Stimulated activated CD4-positive, alpha-beta T cell treated with anti-CD3 and anti-CD28 coated beads, Interleukin-4, amount 100 ng/mL, for 4 hours (primary cell): Measurements from ENCODE around the gene VAMP5.
A peak's percentile ranks its signal among the peaks of the same experiment; 100 is the strongest.
"Not testable (repeated sequence)": the region's sequence is repeated elsewhere in the genome, so short reads cannot be mapped to it uniquely, and the experiment has no call there.

Source experiments
- DNase-seq, 2 experiments: peaks; one replicate each; pipeline ENCODE4 v3.0.0-alpha.2; 2020

VAMP5 gene

DNA sequence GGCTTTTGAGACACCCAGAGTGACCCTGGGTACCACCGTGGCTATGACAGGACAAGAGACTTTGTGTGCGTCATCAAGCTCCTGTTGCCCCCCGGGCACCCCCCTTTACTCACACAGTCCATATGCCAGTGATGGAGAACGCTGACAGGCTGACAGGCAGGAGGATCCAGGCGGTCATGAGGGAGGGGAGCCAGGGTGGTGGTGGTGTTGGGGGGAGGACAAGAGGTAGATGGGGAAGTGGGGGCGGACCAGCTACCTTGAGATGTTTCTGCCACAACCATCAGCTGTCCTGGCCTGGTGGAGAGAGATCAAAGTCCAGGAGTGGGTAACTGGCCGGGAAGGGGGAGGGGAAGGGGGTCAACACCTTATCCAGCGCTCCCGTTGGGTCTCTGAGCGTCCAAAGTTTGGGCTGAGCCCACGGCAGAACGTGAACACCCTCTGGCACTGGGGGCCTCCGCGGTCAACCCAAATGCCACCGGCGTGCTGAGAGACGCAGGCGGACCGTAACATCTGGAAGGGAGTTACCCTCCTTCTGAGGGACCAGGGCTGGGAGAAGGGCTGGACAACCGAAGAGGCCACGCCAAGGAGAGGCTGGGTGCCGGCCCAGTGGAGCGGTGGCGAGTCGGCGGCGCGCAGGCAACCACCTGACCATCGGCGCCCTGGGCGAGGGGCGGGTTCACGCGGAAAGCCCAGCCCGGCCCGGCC, 17.7 kb downstream of the VAMP5 start:
- DNase-seq = no peak

- peak; percentile 83 to 91 for DNase-seq
These were observed 18.4 kb downstream of the VAMP5 start, which contains the start of gene TMEM150A for GRCh38 chr2:85602476-85603234. TMEM150A (minus strand) TSS chr2:85602698; CDS start chr2:85601948, 750 bp downstream.

GRCh38 chr2:85604133-85604444, 19.9 kb downstream of the VAMP5 start:
- not testable (repeated sequence) for DNase-seq

DNA sequence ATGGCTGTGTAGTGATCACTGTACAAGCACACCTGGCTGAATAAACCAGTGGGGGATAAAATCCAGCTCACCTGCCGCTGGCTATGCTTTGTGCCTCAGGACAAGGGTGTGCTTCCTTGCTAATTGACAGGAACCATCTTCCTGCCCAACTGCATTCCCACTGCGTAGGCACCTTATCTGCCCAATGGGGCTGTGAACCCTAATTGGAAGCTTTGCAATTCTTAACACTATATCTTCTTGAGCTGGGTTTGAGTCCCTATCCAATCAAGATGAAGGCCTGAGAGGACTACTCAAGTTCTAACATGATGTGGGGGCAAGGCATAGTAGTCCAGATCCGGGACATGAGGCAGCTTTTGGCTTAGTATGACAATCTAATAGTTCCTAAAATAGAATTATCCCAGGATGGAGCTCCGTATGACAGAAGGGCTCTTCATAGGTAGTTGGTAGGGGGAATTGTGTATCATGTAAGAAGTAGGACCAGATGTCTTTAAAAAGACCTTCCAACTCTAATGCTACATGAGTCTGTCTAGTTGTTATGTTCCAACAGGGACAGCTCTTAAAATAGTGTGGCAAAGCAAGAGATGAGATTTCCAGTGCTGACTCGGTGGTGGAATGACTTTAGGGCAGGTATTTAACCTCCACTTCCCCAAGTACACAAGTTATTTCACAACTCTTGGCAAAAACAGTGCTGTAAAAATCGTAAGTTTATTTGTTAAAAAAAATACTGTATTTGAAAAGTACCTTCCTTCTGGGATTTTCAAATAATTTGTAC, 20.5 kb downstream of the VAMP5 start:
- no peak for DNase-seq

GRCh38 chr2:85605406-85606115, 21.3 kb downstream of the VAMP5 start:
- DNase-seq = no peak

DNA sequence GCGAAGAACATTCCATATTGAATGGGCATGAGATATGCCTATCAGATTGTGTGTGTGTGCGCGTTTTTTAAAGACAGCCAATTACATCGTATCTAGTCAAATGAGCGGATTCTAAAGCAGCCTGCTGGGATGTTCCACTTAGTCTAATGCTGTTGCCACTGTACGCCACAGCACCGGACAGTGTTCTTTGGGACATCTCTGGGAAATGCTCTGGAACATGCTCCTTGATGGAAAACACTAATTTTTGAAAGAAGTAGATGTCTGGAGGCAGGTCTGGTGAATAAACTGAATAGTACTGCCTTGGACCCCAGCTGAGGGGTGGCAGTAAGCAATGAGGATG, 21.9 kb downstream of the VAMP5 start:
- no peak for DNase-seq

- DNase-seq = no peak
These were observed 23.3 kb downstream of the VAMP5 start for GRCh38 chr2:85607268-85608215.

- DNase-seq = no peak
These were observed 27.0 kb downstream of the VAMP5 start for GRCh38 chr2:85611217-85611704.

GRCh38 chr2:85611705-85612587, 27.7 kb downstream of the VAMP5 start, which contains the start of gene C2orf68:
C2orf68 (minus strand) TSS chr2:85612066; CDS start chr2:85611984, 82 bp downstream.
- DNase-seq = peak; percentile 73 to 84

DNA sequence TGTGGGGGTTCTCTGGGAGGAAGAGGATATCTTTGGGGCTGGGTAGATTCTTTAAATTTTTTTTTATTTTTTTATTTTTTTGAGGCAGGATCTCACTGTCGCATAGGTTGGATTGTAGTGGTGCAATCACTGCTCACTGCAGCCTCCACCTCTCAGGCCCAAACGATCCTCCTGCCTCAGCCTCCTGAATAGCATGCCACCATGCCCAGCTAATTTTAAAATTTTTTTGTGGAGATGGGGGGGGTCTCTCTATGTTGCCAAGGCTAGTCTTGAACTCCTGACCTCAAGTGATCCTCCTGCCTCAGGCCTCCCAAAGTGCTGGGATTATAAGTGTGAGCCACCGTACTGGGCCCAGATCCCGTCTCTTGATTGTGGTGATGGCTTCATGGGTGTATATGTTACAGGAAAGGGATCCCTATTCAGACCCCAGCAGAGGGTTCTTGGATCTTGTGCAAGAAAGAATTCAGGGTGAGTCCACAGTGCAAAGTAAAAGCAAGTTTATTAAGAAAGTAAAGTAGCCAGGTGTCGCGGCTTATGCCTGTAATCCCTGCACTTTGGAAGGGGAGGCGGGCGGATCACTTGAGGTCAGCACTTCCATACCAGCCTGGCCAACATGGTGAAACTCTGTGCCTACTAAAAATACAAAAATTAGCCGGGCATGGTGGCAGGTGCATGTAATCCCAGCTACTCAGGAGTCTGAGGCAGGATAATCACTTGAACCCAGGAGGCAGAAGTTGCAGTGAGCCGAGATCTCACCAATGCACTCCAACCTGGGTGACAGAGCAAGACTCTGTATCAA, 29.7 kb downstream of the VAMP5 start:
- no peak for DNase-seq

DNA sequence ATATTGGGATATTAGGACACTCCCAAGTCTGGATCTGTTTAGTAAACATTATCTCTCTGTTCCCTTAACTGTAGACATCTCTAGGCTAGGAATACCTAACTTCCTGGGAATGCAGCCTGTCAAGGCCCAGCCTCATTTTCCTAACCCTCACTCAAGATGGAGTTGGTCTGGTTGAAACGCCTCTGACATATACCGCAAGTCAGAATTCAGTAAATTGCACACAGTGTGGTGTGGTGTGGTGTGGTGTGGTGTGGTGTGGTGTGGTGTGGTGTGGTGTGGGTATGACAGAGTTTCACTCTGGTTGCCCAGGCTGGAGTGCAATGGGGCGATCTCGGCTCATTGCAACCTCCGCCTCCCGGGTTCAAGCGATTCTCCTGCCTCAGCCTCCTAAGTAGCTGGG, 30.5 kb downstream of the VAMP5 start:
- DNase-seq = not testable (repeated sequence)

DNA sequence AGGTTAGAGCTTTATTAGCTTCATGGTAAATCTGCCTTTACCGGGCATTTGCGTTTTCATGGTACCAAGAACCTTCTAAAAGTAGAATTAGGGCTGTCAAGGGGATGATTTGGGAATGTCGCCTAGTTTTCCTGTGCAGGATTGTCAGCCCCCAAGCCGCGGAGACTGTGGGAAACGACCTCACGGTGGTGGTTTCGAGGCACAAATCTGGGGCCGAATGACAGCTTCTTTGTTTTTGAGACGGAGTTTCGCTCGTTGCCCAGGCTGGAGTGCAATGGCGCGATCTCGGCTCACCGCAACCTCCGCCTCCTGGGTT, 31.1 kb downstream of the VAMP5 start:
- DNase-seq = no peak

- not testable (repeated sequence) for DNase-seq
These were observed 33.5 kb downstream of the VAMP5 start for GRCh38 chr2:85617723-85618122.

GRCh38 chr2:85619617-85620016, 35.4 kb downstream of the VAMP5 start:
- DNase-seq = no peak

DNA sequence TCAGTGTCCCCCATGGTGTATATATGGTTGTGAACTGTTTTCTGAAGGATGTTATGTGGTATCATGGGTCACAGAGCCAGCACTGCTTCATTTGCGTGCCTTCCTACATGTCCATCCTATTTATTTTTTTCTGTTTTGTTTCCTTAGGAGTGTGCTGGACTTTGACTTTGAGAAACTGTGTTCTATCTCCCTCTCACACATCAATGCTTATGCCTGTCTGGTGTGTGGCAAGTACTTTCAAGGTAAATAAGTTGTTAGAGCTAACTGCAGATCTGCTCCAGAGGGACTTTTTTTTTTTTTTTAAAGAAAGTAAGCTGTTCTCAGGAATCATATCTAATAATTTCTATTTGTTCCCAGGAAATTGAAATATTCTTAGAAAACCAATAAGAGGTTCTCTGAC, 37.1 kb downstream of the VAMP5 start:
- DNase-seq = no peak

- no peak for DNase-seq
These were observed 39.8 kb downstream of the VAMP5 start for GRCh38 chr2:85623991-85624390.

GRCh38 chr2:85628658-85629057, 44.4 kb downstream of the VAMP5 start:
- DNase-seq = no peak

DNA sequence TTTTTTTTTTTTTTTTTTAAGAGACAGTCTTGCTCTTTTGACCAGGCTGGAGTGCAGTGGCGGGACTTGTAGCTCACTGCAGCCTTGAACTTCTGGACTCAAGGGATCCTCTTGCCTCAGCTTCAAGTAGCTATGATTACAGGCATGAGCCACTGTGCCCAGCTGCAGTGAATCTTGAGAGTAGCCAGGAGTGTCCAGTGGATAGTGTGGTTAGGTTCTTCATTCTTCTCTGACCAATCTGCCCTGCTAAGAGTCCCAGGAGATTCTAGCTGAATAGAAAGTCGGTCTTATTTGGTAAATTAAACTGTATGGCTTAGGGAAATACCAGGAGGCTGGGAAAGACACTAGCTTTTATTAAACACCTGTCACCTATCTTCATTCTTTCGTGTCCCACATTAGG, 47.1 kb downstream of the VAMP5 start:
- no peak for DNase-seq

- no peak for DNase-seq
These were observed 50.8 kb downstream of the VAMP5 start for GRCh38 chr2:85635011-85635410.

- no peak for DNase-seq
These were observed 51.4 kb downstream of the VAMP5 start for GRCh38 chr2:85635636-85636035.
